HEK293 (cell line): ENCODE measurements around the gene PDXDC1.

ENCODE experiments used
- CTCF ChIA-PET: fragments of 350-600 bp; formaldehyde crosslinking; extraction: SDS; loops from one replicate; lab custom pipeline; 2021; ENCODE audit warnings: antibody characterized with exemption; lab: Yijun Ruan, JAX
- POLR2A ChIA-PET: fragments of 300-600 bp; formaldehyde crosslinking; extraction: SDS; loops from one replicate; lab custom pipeline; 2020; ENCODE audit warnings: antibody characterized with exemption, inconsistent platforms; lab: Yijun Ruan, JAX
- H3K27ac ChIP-seq: fragments of 200-500 bp; sonication (Bioruptor generic); 2 replicates; pipeline ENCODE4 v1.5.1; 2014; ENCODE audit warnings: low read depth, low read length, control low read depth, inconsistent platforms; ENCODE audit errors: extremely low read depth
- H3K36me3 ChIP-seq, 2 experiments: fragments of 200-500 bp in 1 of 2; sonication (Bioruptor generic) in 1 of 2; 1 replicate in 1 of 2; 2 replicates in 1 of 2; pipeline ENCODE4 v1.5.1; 2014 to 2017; ENCODE audit warnings: inconsistent platforms in 2 of 2, low read length in 2 of 2; ENCODE audit not compliant: control insufficient read depth in 2 of 2, insufficient read depth in 1 of 2
- H3K4me1 ChIP-seq: fragments of 200-500 bp; sonication (Bioruptor generic); 2 replicates; pipeline ENCODE4 v1.5.1; 2014; ENCODE audit warnings: mild to moderate bottlenecking, low read length, inconsistent platforms; ENCODE audit not compliant: control insufficient read depth, insufficient read depth
- H3K4me3 ChIP-seq: 2 replicates; pipeline ENCODE4 v1.5.1; 2011; ENCODE audit warnings: low read depth, mild to moderate bottlenecking, control low read depth, low read length, moderate library complexity
- H3K9me3 ChIP-seq: fragments of 200-500 bp; sonication (Bioruptor generic); 2 replicates; pipeline ENCODE4 v1.5.1; 2014; ENCODE audit warnings: low read depth, low read length, inconsistent platforms; ENCODE audit not compliant: control insufficient read depth, insufficient read depth
- HOXC10 ChIP-seq: sonication (generic); formaldehyde crosslinking; IDR thresholded peaks from 2 replicates; pipeline ENCODE4 v1.8.1; 2023; ENCODE audit warnings: mild to moderate bottlenecking, missing genetic modification reagents
- MZF1 ChIP-seq: fragments of 450-650 bp; formaldehyde crosslinking; IDR thresholded peaks from 2 replicates; pipeline ENCODE4 v1.5.1; 2017; ENCODE audit warnings: missing biosample characterization, missing genetic modification characterization, borderline replicate concordance
- SALL2 ChIP-seq: fragments of 450-650 bp; formaldehyde crosslinking; IDR thresholded peaks from 2 replicates; pipeline ENCODE4 v1.5.0; 2017; ENCODE audit warnings: missing biosample characterization, mild to moderate bottlenecking, missing genetic modification characterization, borderline replicate concordance
- SP2 ChIP-seq: fragments of 450-650 bp; formaldehyde crosslinking; IDR thresholded peaks from 2 replicates; pipeline ENCODE4 v1.5.1; 2016; ENCODE audit warnings: missing biosample characterization, missing genetic modification characterization
- SP7 ChIP-seq: fragments of 450-650 bp; formaldehyde crosslinking; IDR thresholded peaks from 2 replicates; pipeline ENCODE4 v1.5.1; 2016; ENCODE audit warnings: missing biosample characterization, missing genetic modification characterization
- ZBTB1 ChIP-seq: fragments of 450-650 bp; formaldehyde crosslinking; IDR thresholded peaks from 2 replicates; pipeline ENCODE4 v1.5.1; 2016; ENCODE audit warnings: missing biosample characterization, missing genetic modification characterization
- ZBTB8A ChIP-seq: fragments of 450-650 bp; formaldehyde crosslinking; IDR thresholded peaks from 2 replicates; pipeline ENCODE4 v1.5.1; 2016; ENCODE audit warnings: missing biosample characterization, missing genetic modification characterization
- ZFP3 ChIP-seq: fragments of 450-650 bp; formaldehyde crosslinking; IDR thresholded peaks from 2 replicates; pipeline ENCODE4 v1.5.1; 2016; ENCODE audit warnings: low read depth, missing biosample characterization, missing genetic modification characterization
- ZNF10 ChIP-seq: fragments of 450-650 bp; formaldehyde crosslinking; IDR thresholded peaks from 2 replicates; pipeline ENCODE4 v1.5.1; 2017; ENCODE audit warnings: missing biosample characterization, missing genetic modification characterization
- ZNF138 ChIP-seq: fragments of 450-650 bp; formaldehyde crosslinking; IDR thresholded peaks from 2 replicates; pipeline ENCODE4 v1.5.1; 2016; ENCODE audit warnings: missing biosample characterization, missing genetic modification characterization, borderline replicate concordance
- ZNF155 ChIP-seq: fragments of 450-650 bp; formaldehyde crosslinking; IDR thresholded peaks from 2 replicates; pipeline ENCODE4 v1.5.1; 2016; ENCODE audit warnings: missing biosample characterization, missing genetic modification characterization
- ZNF16 ChIP-seq: fragments of 450-650 bp; formaldehyde crosslinking; IDR thresholded peaks from 2 replicates; pipeline ENCODE4 v1.5.1; 2016; ENCODE audit warnings: low read depth, missing biosample characterization, missing genetic modification characterization
- ZNF221 ChIP-seq: fragments of 450-650 bp; formaldehyde crosslinking; IDR thresholded peaks from 2 replicates; pipeline ENCODE4 v1.5.1; 2017; ENCODE audit warnings: missing biosample characterization, missing genetic modification characterization, borderline replicate concordance
- ZNF391 ChIP-seq: fragments of 450-650 bp; formaldehyde crosslinking; IDR thresholded peaks from 2 replicates; pipeline ENCODE4 v1.5.1; 2016; ENCODE audit warnings: low read depth, missing biosample characterization, missing genetic modification characterization, borderline replicate concordance
- ZNF404 ChIP-seq: fragments of 450-650 bp; formaldehyde crosslinking; IDR thresholded peaks from 2 replicates; pipeline ENCODE4 v1.5.1; 2017; ENCODE audit warnings: missing biosample characterization, missing genetic modification characterization
- ZNF561 ChIP-seq: fragments of 450-650 bp; IDR thresholded peaks from 2 replicates; pipeline ENCODE4 v1.5.1; 2018; ENCODE audit warnings: missing biosample characterization, missing genetic modification characterization, borderline replicate concordance
- ZNF571 ChIP-seq: fragments of 450-650 bp; formaldehyde crosslinking; IDR thresholded peaks from 2 replicates; pipeline ENCODE4 v1.5.0; 2017; ENCODE audit warnings: missing biosample characterization, missing genetic modification characterization
- ZNF596 ChIP-seq: fragments of 450-650 bp; IDR thresholded peaks from 2 replicates; pipeline ENCODE4 v1.5.0; 2018; ENCODE audit warnings: missing biosample characterization, mild to moderate bottlenecking, missing genetic modification characterization, moderate library complexity
- ZNF624 ChIP-seq: fragments of 450-650 bp; formaldehyde crosslinking; IDR thresholded peaks from 2 replicates; pipeline ENCODE4 v1.5.1; 2017; ENCODE audit warnings: missing biosample characterization, missing genetic modification characterization
- ZNF626 ChIP-seq: fragments of 450-650 bp; sonication (Bioruptor Pico); formaldehyde crosslinking; IDR thresholded peaks from 2 replicates; pipeline ENCODE4 v1.5.1; 2018; ENCODE audit warnings: missing biosample characterization, missing genetic modification characterization, inconsistent platforms
- ZNF747 ChIP-seq: fragments of 450-650 bp; formaldehyde crosslinking; IDR thresholded peaks from 2 replicates; pipeline ENCODE4 v1.5.1; 2016; ENCODE audit warnings: missing biosample characterization, missing genetic modification characterization
- TF ChIP-seq, protein P1 (sequence below): fragments of 450-650 bp; formaldehyde crosslinking; IDR thresholded peaks from 2 replicates; pipeline ENCODE4 v1.5.1; 2016; ENCODE audit warnings: missing biosample characterization, missing genetic modification characterization
- TF ChIP-seq, protein P2 (sequence below): fragments of 450-650 bp; formaldehyde crosslinking; conservative IDR thresholded peaks from 2 replicates; pipeline ENCODE4 v1.5.1; 2016; ENCODE audit warnings: low read depth, missing biosample characterization, missing genetic modification characterization
- TF ChIP-seq, protein P3 (sequence below): fragments of 450-650 bp; formaldehyde crosslinking; IDR thresholded peaks from 2 replicates; pipeline ENCODE4 v1.5.1; 2016; ENCODE audit warnings: missing biosample characterization, missing genetic modification characterization

The PDXDC1 gene

DNA sequence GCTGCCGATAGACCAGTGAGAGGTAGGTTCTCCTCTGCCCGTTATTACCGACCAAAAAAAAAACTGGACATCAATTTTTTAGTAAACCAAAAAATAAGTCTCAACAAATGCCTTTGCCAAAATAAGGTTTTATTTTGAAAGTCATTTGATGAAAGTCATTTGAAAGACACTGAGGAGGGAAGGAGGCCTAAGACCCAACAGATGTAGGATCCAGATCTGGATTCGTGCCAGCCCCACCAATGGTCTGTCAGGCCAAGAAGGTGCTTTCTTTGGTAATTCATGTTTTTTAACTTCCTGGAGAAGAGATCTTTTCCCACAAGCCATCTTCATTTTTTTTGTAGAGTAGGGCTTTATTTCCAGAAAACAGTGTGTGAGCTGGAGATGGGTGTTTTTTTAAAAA is 62.9 kb downstream of the PDXDC1 start:
- peaks cover 4 to 90% of the 10 kb centered on the region in 2 experiments; a peak in 2 of 3 replicates for H3K36me3 ChIP-seq
- H3K4me1 ChIP-seq = no peaks in the 10 kb centered on the region

DNA sequence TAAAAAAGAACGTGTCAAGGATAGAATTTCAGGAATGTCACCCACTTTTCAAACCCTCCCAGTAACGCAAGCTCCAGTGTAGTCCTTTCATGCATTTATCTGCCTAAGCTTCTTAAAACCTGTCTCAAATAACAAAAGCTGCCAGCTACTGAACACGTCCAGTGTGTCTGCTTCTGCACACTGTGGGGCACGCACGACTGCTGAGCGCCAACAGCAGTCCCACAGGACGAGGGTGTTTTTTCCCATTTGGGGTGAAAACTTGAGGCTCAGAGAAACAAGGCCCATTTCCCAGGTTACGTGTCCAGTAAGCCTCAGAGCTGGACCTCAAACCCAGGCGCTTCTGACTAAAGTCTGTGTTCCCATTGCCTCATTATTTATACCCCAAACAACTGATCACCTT is 63.9 kb downstream of the PDXDC1 start:
- TF ChIP-seq MZF1 (tag by site-specific recombination) = no peak
- no peak for TF ChIP-seq ZNF16 (tag by site-specific recombination)
- TF ChIP-seq ZNF10 (tag by site-specific recombination) = no peak
- no peak for TF ChIP-seq ZNF596 (tag by site-specific recombination)
- TF ChIP-seq, protein P1, sequence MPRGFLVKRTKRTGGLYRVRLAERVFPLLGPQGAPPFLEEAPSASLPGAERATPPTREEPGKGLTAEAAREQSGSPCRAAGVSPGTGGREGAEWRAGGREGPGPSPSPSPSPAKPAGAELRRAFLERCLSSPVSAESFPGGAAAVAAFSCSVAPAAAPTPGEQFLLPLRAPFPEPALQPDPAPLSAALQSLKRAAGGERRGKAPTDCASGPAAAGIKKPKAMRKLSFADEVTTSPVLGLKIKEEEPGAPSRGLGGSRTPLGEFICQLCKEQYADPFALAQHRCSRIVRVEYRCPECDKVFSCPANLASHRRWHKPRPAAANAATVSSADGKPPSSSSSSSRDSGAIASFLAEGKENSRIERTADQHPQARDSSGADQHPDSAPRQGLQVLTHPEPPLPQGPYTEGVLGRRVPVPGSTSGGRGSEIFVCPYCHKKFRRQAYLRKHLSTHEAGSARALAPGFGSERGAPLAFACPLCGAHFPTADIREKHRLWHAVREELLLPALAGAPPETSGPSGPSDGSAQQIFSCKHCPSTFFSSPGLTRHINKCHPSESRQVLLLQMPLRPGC (tag by site-specific recombination) = no peak
- TF ChIP-seq ZBTB1 (tag by site-specific recombination) = no peak
- TF ChIP-seq SP2 (tag by site-specific recombination) = no peak
- no peak for TF ChIP-seq ZNF221 (tag by site-specific recombination)
- no peak for TF ChIP-seq ZNF626
- TF ChIP-seq, all 188 proteins: peak for 0
- no peak overlapping the region for H3K4me3 ChIP-seq
- ChIA-PET POLR2A (no interaction called here), CTCF (interaction anchor here (0.9 kb wide), 1 partner anchor 17 kb away, joined by 3 read pairs; no protein-coding TSS in a partner anchor)
- no peaks in the 10 kb centered on the region for H3K4me1 ChIP-seq
- peaks cover 7 to 85% of the 10 kb centered on the region in 2 experiments; a peak in 2 of 3 replicates for H3K36me3 ChIP-seq
- no peak overlapping the region for H3K27ac ChIP-seq
- H3K9me3 ChIP-seq = no peaks in the 10 kb centered on the region

More for the DNA sequence above, 62.9 kb downstream of the PDXDC1 start:
- Histone ChIP-seq H3K27ac (no peak overlapping the region), H3K9me3 (no peaks in the 10 kb centered on the region), H3K4me3 (no peak overlapping the region)
- TF ChIP-seq ZFP3 (tag by site-specific recombination) (no peak), ZNF571 (tag by site-specific recombination) (no peak), ZBTB8A (no peak), ZNF404 (tag by site-specific recombination) (no peak), ZNF624 (tag by site-specific recombination) (no peak), ZNF155 (tag by site-specific recombination) (no peak), ZNF747 (tag by site-specific recombination) (no peak), ZNF561 (no peak), SALL2 (tag by site-specific recombination) (no peak), SP7 (tag by site-specific recombination) (no peak), HOXC10 (no peak), ZNF138 (no peak), ZNF391 (no peak)
- TF ChIP-seq, protein P2, sequence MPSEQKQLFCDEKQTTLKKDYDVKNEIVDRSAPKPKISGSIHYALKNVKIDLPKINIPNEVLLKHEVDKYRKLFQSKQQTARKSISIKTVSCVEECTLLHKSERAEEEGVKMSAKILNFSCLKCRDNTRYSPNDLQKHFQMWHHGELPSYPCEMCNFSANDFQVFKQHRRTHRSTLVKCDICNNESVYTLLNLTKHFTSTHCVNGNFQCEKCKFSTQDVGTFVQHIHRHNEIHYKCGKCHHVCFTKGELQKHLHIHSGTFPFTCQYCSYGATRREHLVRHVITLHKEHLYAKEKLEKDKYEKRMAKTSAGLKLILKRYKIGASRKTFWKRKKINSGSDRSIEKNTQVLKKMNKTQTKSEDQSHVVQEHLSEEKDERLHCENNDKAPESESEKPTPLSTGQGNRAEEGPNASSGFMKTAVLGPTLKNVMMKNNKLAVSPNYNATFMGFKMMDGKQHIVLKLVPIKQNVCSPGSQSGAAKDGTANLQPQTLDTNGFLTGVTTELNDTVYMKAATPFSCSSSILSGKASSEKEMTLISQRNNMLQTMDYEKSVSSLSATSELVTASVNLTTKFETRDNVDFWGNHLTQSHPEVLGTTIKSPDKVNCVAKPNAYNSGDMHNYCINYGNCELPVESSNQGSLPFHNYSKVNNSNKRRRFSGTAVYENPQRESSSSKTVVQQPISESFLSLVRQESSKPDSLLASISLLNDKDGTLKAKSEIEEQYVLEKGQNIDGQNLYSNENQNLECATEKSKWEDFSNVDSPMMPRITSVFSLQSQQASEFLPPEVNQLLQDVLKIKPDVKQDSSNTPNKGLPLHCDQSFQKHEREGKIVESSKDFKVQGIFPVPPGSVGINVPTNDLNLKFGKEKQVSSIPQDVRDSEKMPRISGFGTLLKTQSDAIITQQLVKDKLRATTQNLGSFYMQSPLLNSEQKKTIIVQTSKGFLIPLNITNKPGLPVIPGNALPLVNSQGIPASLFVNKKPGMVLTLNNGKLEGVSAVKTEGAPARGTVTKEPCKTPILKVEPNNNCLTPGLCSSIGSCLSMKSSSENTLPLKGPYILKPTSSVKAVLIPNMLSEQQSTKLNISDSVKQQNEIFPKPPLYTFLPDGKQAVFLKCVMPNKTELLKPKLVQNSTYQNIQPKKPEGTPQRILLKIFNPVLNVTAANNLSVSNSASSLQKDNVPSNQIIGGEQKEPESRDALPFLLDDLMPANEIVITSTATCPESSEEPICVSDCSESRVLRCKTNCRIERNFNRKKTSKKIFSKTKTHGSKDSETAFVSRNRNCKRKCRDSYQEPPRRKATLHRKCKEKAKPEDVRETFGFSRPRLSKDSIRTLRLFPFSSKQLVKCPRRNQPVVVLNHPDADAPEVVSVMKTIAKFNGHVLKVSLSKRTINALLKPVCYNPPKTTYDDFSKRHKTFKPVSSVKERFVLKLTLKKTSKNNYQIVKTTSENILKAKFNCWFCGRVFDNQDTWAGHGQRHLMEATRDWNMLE = no peak
- TF ChIP-seq, protein P3, sequence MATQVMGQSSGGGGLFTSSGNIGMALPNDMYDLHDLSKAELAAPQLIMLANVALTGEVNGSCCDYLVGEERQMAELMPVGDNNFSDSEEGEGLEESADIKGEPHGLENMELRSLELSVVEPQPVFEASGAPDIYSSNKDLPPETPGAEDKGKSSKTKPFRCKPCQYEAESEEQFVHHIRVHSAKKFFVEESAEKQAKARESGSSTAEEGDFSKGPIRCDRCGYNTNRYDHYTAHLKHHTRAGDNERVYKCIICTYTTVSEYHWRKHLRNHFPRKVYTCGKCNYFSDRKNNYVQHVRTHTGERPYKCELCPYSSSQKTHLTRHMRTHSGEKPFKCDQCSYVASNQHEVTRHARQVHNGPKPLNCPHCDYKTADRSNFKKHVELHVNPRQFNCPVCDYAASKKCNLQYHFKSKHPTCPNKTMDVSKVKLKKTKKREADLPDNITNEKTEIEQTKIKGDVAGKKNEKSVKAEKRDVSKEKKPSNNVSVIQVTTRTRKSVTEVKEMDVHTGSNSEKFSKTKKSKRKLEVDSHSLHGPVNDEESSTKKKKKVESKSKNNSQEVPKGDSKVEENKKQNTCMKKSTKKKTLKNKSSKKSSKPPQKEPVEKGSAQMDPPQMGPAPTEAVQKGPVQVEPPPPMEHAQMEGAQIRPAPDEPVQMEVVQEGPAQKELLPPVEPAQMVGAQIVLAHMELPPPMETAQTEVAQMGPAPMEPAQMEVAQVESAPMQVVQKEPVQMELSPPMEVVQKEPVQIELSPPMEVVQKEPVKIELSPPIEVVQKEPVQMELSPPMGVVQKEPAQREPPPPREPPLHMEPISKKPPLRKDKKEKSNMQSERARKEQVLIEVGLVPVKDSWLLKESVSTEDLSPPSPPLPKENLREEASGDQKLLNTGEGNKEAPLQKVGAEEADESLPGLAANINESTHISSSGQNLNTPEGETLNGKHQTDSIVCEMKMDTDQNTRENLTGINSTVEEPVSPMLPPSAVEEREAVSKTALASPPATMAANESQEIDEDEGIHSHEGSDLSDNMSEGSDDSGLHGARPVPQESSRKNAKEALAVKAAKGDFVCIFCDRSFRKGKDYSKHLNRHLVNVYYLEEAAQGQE = no peak
- ChIA-PET CTCF (interaction anchor here (0.9 kb wide), 1 partner anchor 16 kb away, joined by 3 read pairs; no protein-coding TSS in a partner anchor), POLR2A (no interaction called here)
